Ramos (cell line): ENCODE measurements around the gene CTPS1.

Source experiments
- in situ Hi-C: fragments of 300-500 bp; cut with MboI; formaldehyde crosslinking; loops from one replicate; pipeline ENCODE4 v1.14.3; 2022; ENCODE audit warnings: low sequenced_read_pairs; ENCODE audit not compliant: unreplicated experiment

Gene CTPS1

GRCh38 chr1:41020109-41020576, 40.6 kb downstream of the CTPS1 start:
- in situ Hi-C loops, result no loop called here

DNA sequence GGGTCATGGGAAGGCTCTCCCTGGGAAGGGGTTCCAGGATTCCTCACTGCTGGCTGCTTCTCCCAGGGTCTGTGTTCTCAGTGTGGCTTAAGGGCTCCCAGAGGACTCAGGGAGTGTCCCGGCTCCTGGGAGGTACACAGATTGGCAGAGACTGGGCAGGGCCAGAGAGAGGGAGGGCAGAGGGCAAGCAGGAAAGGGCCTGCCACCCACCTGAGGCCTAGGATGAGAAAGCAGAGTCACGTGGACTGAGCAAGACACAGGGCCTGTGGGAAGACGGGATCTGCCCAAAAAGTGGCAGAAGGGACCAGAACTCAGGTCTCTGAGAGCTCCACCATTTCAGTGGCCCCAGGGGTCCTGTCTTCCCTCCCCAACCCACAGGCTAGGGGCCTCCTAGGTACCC, 41.2 kb downstream of the CTPS1 start:
- in situ Hi-C loops, result no loop called here

GRCh38 chr1:41021526-41022308, 42.2 kb downstream of the CTPS1 start, which contains the start of gene SLFNL1:
Gene SLFNL1 (minus strand): TSS chr1:41021725. CDS start chr1:41020660, 1,065 bp downstream.
- in situ Hi-C loops, result no loop called here

- in situ Hi-C loops, result no loop called here
Observed at GRCh38 chr1:41022424-41022823, 42.9 kb downstream of the CTPS1 start.

GRCh38 chr1:41023279-41023990, 43.9 kb downstream of the CTPS1 start:
- in situ Hi-C loops, result no loop called here

DNA sequence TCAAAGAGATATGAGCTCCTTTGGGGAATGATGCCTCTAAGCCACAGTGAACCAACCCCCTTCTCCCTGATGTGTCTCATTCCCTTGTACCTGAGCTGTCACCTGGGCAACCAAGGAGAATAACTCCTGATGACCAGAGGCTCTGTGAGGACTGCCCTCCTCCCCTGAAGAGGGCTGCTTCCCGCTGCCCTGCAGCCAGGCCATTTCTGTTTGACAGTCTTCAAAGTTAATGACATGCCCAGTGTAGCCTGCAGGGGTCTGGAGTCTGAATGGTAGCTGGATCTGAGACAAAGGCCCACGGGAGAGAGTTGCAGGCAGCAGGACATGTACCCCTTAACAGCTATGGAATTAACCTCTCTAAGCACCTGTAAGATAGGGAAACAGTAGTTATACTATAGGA, 45.5 kb downstream of the CTPS1 start:
- in situ Hi-C loops, result no loop called here

DNA sequence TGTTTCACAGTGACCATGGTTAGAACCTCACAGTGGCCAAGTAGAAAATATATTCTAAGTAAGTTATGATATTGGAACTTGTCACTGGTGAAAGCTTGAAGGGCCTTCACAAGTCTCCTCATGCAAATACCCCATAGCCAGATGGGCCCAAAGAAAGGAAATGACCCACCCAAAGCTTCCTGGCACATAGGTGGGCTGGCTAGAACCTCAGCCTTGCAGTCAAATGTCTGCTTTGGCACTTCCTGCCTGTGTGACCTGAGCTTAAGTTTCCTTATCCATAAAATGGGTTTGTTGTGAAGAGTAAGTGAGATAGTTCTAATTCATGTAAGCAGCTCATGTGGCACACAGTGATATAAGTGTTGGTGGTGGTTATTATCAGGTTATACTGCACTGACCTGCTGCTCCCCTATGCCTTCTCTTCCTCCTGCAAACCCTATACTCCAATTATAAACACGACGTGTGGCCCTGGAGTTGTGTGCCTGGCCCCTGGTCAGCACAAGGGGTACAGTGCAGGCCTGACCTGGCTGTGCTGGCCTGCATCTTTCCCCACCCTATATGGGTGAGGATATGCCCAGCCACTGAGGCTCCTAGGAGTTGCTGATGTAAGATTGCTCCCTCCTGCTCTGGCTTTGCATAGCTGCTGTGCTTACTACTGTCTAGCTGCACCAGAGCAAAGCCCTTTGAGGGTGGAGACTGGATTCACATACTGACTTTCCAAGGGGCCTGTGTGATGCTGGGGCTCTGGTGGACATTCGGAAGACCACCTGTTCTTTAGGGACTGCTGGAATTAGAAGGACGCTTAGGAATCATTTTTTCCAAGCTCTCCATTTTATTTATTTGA, 46.7 kb downstream of the CTPS1 start:
- in situ Hi-C loops, result no loop called here

- in situ Hi-C loops, result no loop called here
Observed at GRCh38 chr1:41028034-41028642, 48.6 kb downstream of the CTPS1 start.

DNA sequence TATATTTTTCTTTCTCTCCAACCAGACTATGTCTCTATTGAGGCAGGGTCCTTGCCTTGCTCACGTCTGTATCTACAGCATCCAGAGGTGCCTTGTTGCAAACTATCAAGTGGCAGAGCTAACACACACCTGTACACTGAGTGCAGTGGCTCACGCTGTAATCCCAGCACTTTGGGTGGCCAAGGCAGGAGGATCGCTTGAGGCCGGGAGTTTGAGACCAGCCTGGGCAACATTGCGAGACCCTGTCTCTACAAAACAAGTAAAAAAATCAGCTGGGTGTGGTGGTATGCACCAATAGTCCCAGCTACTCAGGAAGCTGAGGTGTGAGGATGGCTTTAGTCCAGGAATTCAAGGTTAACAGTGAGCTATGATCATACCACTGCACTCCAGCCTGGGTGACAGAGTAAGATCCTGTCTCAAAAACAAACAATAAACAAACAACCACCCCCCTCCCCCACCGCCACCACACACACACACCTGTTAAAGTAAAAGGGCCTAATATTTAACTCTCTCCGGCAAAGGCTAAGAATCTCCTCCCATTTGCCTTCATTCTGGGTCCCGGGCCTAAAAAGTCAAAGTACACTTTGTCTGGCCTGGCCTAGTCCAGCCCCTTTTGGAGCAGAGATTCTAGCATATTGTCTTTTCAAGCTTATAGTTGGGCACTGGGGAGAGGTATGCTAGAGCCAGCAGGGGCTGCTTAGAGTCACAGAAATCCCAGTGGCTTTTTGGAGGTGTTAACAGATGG, 51.5 kb downstream of the CTPS1 start:
- in situ Hi-C loops, result no loop called here

DNA sequence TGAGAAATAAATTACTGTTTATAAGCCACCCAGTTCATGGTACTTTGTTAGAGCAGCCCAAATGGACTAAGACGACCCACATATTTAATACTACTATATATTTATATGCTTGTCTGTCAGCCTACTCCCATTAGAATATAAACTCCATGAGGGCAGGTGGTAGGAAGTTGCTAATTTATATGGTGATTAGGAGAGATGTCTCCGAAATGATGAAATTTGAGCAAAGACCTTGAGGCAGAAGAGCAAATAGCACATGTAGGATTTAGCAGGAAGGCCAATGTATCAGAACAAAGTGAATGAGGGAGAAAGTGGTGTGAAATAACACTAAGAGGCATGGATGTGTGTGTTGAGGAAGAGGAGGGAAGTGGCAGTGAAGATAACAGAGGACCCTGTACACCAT, 52.7 kb downstream of the CTPS1 start:
- in situ Hi-C loops, result no loop called here

DNA sequence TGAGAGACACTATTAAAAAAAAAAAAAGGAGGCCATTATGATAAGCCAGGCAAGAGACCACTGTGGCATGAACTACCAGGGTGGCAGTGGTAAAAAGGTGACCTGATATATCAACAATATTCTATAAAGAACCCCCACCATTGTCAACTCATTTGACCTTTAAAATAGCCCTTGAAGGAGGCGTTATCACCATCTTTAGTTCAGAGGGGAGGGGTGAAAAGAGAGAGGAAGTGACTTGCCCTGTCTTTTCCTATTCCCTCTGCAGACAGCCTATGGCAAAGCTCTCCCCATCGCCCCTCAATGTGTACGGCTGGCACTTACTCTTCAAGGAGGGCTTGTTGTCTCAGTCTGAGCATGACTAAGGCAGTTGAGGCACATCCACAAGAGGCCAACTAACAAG, 53.8 kb downstream of the CTPS1 start:
- in situ Hi-C loops, result no loop called here

GRCh38 chr1:41037116-41037903, 57.8 kb downstream of the CTPS1 start:
- in situ Hi-C loops, result no loop called here

DNA sequence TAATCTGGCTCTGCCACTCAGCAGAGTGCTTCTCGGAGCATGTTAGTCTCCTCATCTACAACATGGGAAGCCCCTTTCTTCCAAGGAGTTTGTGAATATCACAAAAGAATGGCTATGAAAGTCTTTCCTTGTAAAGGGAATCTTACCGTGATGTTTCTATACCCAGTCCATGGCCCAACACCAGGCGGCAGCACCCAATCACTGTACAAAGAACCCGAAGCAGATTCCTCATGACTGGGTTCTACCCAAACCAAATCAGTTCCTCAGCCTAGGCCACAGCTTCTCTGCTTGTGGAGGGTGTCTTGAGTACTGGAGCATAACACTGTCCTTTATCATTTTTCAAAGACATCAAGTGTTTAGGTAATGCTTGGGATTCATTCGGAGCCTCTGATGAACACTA, 58.6 kb downstream of the CTPS1 start:
- in situ Hi-C loops, result no loop called here

GRCh38 chr1:41041614-41042270, 62.2 kb downstream of the CTPS1 start:
- in situ Hi-C loops, result no loop called here

- in situ Hi-C loops, result no loop called here
Observed at GRCh38 chr1:41044187-41044586, 64.7 kb downstream of the CTPS1 start.

DNA sequence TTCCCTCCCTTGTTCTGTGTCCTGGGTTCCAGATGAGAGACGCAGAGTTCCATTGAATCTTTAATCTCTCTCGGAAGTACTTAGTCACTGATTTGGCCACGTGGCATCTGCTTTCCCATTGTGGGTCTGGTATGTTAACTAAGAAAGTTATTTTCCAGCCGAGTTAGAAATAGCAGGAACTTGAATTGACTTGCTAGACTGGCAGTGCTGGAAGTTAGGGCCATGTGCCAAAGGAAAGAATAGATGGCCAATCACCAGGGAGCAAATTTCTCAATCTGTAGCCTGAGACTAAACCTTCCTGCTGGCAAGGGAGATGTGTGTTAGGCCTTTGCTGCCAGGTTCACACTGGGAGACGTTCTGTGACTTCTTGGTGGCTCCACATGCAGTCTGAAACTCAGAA, 66.2 kb downstream of the CTPS1 start:
- in situ Hi-C loops, result no loop called here

DNA sequence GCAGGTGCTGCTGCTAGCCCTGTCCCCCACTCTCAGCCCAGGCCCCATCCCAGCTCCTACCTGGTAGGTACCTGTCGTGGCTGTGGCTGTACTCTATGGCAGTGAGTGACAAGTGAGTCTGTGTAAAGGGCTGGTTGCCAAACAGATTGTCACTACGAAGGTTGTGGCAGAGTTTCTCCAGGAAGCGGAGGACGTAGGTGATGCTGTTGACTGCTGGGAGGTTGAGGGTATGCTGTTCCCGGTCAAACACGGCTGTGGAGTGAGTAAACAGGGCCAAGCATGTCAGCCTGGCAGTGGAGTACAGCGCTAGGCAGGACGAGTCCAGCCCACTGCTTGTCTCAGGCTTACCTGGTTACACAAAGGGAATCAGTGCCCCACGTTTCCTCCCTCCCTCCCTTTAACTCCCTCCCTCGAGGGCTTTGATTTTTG, 66.9 kb downstream of the CTPS1 start:
- in situ Hi-C loops, result no loop called here

- in situ Hi-C loops, result no loop called here
Observed at GRCh38 chr1:41048540-41048939, 69.0 kb downstream of the CTPS1 start.
